OCI-M2 (cell line): ENCODE results near the gene PATE4.

ENCODE experiments used
- DNase-seq: peaks from one replicate; lab custom pipeline; 2025; ENCODE audit not compliant: unreplicated experiment; lab: John Stamatoyannopoulos, UW

The PATE4 gene

DNA sequence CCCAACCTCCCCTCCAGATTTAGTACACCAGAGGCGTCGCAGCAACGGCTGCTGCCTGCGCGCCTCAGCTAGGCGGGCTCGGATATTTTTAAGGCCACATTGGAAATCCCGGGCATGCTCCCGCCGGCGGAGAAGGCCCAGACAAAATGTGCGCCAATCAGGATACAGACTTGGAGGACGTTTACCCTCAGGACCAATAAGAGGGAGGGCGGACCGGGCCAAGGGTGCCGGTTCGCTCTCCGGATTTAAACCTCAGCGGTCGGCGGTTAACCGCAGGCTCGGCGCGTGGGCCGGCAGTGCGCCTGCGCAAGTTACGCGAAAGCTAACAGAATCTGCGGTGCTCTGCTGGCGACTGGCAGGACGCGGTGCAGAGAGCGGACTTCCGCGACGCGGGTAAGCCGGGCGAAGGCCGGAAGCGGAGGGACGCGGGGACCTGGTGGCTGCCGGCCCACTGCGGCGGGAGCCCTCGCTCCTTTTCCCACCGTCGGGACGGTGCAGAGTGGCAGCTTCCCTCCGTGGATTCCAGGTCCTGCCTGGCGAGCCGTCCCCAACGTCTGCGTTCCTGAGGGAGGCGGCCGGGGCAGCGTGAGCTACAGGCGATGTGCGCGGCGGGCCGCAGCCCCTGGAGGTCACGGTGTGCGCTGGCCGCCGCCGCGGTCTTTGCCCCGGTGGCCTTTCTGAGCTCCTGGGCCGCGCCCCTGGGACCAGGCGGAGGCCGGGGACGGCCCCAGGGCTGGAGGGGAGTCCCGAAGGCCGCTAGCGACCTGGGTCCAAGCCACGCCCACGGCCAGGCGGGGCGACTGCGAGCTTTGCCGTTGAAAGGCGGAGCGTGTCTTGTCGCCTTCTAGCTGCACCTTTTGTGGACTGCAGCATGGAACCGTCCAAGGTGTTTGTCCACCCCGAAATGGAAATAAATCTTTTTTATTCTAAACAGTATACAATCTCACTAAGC lies 54.5 kb downstream of the PATE4 start, which contains the start of gene HYLS1:
HYLS1 (plus strand) TSS at position 296 of the 952 bp plus-strand sequence. CDS start 11,701 bp downstream, outside the sequence.
- peak; percentile 66 for DNase-seq
